HG03520 (cell line): ENCODE measurements around the gene OPCML.

ENCODE experiments used
- ATAC-seq: cut with Tn5 transposase; IDR thresholded peaks from one replicate; pipeline ENCODE4 v1.9.1; 2021; ENCODE audit warnings: mild to moderate bottlenecking, moderate library complexity; ENCODE audit not compliant: unreplicated experiment

OPCML gene

DNA sequence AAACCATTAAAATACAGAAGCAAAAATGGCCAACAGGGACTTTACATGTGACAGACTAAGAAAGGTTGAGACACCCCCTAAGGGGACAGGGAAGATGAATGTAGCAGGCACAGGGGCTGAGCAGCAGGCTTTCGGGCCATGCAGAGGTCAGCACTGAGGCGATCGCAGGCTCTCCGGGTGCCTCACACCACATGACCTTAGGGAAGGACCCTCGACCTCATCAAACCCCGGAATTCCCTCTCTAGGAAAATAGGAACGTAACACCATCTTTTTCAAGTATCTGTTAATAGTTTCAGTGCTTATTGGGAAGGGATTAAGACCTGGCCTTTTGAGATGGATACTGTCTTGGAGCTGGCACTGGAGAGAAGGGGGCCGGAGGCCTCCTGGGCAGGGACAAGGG lies 27.4 kb downstream of the OPCML start:
- ATAC-seq, result no peak

DNA sequence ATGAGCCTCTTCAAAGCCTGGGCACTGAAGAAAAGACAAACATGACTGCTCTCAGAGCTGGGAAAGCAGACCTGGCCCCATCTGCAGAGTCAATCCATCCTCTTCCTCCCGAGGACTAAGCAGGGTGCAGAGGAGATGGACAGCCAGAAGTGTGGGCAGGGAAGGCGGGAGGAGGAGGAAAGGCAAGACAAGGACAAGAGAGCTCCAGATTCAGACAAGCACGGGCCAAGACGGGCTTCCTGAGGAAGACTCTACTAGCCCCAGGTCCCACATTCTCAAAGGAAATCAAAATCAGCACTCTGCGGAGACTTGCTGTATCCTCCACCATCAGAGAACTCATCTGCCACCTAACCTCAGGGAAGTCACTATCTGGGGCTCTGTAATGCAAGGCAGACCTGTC lies 28.5 kb downstream of the OPCML start:
- ATAC-seq, result no peak

DNA sequence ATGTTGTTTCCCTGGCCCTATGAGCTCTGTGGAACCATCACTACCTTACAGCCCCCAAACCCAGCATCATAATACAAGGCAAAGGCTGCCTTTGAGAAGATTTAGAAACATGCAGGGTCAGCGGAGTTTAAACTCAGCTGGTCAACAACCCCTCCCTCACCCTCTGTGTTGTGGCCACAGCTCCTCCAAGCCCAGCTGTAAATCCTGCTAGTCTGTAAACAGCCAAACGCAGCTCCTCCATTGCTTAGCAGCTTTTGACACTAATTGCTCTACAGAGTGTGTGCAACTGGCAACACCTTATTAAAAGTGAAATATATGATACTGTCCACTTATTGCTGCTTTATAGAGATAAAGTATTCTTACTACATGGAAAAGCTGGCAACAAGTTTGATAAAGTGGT lies 29.1 kb downstream of the OPCML start:
- ATAC-seq, result no peak

DNA sequence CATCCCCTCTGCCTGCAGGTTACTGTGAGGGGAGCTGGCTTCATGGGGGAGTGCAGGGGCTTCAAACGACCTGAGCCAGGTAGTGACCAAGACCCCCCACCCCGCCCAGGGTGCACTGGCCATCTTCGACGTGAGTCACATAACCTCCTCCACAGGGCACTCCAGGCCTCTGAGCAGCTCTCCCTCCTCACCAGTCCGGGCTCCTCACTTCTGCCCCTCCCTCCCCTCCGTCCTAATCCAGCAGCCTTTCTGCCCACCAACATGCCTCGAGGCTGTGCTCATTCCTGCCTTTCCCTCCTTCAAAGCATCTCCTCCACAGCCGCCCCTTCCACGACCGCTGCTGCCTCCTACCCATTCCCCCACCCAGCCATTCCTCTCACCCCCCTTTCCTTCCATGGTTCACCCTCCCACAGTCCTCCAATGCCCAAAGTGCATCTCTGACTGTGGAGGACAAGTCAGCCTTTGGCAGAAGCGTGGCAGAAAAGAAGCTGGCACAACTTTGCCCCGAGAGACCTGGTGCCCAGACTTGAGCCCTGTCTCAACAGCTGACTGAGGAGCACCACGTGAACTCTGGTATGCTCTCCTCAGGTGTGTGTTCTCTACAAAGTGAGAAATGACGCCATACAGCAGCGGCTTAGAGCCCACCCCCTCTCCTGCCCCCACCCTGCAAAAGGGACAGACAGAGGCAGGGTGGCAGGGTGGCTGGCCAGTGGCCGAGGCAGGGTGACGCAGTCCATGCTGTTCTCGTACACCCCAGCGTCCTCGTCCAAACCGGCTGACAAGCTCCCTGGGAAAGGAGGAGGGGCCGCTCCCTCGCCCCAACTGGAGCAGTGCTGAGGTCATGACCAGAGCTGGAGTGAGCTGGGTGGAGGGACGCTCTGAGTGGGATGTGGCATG lies 30.4 kb downstream of the OPCML start:
- no peak for ATAC-seq

DNA sequence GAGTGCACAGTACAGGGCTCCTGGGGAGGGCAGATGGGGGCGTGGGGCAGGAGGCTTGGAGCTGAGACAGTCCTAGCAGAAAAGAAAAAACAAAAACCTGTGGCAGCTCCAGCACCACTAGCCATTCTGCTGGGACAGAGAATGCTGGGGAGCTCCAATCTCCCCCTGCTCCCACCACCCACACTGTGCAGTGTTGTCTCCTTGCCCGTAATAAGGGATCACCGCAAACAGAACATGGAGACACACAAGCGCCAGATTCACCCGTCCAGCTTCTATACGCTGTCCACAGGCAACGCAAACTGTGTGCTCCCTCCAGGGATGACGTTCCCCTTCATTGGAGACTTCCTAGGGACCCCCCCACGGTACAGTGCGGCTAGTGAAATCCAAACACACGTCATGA lies 31.4 kb downstream of the OPCML start:
- ATAC-seq, result no peak

DNA sequence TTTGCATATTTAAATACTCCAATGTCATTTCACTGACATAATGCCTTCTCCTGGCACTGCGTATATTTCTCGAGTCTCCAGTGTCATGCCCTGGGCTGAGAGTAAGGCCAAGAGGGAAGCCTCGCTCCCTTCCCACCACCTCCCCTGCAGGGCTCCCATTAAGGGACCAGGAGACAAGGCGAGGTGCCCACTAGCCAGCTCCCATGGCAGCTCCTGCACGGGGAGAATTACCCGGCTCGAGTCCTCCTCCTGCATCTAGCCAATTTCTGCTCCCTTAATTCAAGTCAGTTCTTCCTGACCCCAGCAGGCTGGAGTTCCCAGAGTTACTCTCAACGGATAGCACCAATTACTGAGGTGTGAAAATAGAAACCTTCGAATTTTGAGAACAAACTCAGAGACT lies 31.9 kb downstream of the OPCML start:
- no peak for ATAC-seq

DNA sequence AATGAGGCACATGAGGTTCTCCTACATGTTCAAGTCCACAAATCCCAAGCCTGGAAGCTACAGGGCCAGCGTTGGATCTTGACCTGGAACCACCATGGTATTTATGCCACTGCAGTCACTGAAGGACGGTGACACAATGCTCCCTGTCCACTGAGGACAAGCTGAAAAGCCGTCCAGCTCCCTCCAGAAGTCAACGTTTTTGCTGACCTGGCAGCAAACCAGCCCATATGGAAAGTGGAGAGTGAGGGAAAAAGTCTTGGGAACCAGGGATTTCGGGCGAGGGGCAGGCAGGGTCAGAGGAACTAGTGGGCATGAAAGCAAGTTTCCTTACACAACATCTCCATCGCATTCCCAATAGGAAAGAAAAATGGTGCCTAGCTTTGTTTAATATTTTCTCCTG lies 33.3 kb downstream of the OPCML start:
- no peak for ATAC-seq

DNA sequence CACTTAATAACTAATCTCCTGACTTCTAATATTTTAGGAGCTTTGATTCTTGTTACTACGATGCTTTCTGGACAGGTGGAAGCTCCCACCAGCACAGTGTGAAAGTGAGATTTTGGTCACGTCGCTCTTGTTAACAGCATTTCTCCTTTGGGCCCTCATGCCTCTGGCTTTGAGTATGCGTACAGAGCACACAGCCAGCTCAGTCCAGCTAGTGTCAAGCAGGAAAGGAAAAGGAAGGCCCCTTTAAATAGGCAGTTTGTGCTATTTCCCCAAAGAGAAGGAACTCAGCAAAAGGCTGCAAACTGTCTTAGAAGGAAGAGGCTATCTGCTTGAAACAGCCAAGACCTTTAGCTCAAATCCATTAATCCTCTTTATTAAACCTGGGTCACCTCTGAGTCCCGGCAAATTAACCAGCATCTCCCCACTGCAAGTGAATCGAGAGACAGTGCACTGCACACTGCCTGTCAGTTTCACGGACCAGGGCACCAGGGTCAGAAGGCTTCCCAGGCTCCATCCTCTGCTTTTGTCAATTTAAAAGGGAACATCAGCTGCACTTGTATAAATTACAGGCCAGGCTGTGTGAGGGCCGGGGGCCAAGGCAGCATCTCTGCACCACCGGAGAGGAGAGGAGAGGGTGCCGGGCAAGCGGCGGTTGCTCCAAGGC lies 34.7 kb downstream of the OPCML start:
- no peak for ATAC-seq

DNA sequence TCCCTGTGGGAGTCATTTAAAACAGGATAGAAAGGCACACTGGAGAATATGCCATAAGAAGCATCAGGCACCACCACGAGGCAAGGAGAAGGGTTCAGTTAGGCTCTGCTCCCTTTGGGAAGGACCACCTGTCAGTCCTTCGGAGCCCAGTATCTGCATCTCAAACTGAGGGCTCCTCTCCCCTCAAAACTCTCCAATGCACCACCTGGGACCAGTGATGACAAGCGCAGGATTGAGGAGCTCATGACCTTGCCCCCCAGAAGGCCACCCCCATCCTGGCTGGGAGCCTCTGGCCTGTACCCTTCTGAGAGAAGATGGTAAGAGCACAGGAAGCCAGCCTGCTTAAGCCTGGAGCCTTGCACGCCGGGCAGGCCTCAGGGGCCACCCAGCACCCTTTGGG lies 39.4 kb downstream of the OPCML start:
- no peak for ATAC-seq

DNA sequence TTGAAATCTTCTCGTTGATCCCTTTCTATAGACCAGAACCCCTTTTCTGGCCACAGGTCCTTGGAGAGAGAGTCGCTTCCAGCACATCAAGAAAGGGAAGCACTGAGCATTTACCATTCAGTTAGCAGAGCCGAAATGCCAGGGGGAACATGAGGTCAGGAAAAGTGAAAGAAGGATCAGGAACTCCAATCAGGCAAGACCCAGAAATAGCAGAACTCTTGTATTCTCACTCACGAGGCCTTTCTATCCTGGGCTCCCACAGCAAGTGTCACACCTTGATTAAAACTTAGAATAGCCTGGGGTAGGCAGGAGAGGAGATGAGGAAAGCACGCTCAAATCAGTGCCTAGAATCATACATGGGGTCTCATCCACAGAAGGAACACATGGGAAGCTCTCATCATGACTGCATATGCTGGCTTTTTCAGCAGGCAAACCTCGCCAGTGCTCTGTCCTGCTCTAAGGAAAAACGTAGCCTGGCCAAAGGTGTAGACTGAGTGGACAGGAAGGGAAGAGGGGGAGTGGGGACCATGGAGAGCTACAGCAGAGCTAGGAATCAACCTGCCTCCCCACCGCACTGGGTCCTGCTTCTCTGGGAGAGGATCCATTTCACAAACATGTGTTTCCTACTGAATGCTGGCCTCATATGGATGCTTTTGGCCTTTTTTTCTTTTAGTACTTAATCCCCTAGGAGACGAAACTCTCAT lies 40.5 kb downstream of the OPCML start:
- ATAC-seq, result no peak

DNA sequence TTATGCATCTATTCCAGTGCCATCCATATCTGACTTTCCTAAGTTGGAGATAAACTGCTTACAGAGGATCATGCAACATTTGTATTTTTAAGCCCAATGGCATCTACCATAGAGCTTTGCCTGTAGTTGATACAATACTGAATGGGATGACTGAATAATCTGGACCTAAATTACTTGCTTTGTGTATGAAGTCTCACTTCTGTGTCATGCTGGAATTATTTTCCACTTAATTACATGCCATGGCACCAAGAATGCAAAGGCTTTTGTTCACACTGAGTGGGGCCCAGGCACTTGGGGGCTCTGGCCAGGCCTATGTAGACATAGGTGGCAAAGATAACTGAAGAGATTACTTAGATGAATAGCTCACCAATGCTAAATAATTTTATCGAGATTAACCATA lies 51.6 kb downstream of the OPCML start:
- no peak for ATAC-seq

DNA sequence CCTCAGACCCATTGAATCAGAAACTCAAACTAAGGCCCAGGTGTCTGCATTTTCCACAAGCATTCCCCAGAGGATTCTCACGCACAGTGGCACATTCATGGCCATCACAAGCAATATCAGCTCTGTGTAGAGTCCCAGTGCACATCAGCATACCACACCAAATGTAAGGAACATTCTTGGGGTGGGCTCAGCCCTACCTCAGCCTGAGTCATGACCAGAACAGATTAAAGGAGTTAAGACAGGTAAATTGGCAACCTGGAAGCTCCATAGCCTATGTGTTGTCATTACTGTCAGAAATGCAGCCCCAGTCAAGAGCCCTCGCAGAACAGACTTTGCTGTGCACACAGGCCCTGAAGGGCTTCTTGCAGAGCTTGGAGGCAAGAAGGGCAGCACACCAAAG lies 53.1 kb downstream of the OPCML start:
- ATAC-seq, result no peak

DNA sequence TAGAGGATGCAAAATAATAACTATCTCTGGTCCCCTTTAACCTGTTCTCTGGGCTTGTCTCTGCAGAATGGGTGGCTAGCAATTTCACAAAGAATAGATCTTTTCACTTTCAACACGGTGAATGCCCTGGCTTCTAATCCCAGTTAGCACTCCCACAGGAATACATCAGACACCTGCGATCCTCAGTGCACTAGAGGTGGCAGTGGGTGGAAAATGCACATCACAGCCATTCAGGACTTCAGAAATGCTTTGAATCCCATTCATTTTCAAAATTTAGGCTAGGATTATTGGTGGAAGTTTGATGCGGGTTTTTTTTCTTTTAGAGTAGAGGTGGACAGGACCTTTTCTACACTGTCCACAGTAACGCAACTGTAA lies 55.1 kb downstream of the OPCML start:
- ATAC-seq, result no peak

DNA sequence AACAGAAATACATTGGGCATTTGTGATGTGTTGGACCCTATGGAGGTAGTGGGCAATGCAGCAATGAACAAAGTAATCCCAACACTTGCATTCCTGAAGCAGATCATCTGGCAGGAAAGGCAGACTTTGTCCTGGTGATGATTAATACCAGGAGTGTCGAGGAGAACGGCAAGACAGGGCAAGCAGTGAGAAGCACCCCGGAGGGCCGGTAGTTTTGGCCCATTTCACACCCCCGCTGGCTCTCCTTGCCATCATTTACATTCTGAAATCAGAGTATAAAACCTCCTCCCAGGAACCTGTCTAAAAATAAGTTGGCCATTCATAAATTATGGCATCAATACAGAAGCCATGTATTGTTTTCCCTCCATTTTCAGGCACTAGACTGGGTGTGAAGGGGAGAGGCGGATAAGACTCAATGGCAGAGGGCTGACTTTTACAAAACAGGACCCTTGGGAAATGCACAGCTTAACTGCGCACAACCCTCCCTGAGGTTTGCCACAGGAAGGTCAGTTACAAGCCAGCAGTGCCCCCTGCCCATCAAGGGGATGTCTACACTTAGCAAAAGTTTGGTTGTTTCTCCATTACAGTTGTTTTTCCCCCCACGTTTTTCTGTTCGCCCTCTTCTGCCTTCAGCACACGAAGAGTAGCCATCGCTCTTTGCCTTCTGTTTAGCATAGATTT lies 55.6 kb downstream of the OPCML start:
- no peak for ATAC-seq

DNA sequence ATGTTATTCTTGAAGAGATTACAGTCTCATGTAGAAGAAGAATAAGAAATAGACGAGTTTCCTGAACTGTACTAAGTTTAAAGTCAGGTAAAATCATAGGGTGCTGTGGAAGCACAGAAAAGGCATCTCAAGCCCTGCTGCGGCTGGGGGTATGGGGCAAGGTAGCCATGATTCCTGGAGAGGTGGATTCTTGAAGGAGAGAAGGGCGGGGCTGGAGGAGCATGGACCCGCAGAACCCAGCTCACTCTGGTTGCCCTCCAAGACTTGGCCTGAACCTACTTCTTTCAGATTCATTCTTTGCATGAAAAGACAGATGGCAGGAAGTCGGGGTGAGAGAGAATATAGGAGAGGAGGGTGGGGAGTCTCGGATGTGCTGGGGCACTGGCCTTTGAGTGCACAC lies 57.8 kb downstream of the OPCML start:
- no peak for ATAC-seq

DNA sequence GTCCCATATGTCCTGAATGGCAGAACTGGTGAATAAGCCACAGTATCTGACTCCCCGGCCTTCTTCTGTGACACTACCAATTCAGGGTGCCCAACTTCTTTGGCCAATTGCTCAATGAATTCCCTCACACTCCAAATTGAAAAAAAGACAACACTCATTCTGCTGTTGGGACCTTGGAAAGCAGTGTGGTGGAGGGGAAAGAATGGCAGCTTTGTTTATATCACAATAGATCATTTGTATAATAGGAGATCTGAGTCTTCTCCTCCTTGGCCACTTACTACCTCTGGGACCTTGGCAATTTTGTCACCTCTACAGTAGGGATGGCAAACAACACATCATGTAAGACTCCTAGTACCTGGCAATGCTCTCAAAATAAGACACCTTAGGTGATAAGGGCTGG lies 64.6 kb downstream of the OPCML start:
- ATAC-seq, result no peak

DNA sequence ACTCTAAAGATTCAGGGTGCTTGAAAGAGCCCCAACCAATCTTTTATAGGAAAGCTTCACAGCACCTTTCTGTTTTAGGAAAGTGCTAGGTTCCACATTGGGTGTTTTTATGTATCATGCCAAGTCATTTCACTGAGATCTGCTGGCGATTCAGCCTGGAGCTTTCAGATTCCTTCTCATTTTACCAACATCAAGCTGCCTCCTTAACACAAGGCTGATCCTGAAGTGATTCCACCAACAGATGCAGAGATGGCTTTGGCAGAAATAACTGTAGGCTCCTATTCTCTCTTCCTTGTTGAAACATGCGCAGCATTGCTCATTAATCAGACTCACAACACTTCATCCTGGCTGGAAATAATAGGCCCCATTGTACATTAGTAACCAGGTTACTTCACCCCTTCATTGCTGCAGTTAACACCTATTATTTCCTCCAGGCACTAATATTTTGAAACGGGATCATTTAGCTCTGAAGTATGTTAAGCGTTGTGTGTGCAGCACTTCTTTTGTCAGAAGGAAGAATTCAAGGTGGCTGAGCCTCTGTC lies 89.0 kb downstream of the OPCML start:
- no peak for ATAC-seq

DNA sequence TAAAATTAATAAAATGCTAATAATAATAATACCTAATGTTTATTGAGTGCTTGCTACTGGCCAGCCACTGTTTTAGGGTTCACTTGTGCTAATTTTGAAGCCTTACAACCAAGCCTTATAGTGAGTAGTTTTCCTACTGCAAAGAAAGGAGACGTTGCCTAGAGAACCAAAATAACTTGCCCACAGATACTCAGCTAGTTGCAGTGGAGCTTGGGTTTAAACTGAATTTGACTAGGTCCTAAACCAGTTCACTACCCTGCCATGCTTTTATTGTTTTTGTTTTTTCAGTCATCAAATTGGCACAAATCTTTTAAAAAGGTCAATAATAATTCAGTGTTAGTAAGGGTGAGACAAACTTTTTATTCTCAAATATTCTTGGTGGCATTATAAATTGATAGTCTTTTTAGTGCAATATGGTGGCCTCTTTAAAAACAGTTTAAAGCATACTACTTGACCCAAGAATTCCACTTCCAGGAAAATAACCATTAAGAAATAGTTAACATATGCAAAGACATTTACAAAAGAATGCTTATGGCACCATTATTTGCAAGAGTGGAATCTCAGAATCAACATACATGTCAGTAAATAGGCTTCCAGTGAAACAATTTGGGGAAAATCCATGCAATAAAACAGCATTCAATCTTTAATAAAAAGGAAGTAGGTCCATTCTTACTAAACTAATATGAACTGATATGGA lies 90.2 kb downstream of the OPCML start:
- ATAC-seq, result no peak

DNA sequence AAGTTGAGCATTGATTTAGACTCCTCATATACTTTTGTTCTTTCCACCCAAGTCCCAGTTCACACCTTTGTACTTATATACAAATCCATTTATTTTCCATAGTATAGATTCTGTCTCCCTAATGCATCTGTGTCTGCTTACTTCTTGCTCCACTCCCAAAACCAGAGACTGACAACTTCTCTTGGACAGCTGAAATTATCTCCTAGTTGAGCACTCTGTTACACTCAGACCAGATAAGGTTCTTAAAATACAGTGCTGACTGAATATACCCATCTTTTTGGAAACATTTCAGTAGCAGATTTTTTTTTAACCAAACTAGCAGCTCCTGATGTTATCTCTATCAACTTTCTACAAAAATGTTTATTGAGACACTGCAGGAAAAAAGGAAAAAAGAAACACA lies 106.3 kb downstream of the OPCML start:
- ATAC-seq, result no peak

DNA sequence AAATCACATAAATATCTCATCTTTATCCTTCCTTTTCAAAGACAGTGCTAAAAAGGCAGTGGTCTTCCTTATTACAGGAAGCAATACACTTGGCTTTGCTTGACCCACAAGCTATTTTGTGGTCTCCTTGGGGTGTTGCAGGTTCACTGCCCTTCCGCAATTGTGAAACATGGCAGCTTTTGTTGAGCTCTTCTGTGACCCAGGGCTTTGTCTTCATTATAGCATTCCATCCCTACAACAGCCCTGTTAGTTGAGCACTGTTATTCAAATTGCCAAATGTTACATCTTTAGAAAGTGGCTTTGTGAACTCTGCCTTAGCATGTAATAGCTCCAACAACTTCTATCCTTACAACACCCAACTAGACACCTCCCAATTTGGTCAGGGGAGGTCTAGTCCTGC lies 107.1 kb downstream of the OPCML start:
- no peak for ATAC-seq

DNA sequence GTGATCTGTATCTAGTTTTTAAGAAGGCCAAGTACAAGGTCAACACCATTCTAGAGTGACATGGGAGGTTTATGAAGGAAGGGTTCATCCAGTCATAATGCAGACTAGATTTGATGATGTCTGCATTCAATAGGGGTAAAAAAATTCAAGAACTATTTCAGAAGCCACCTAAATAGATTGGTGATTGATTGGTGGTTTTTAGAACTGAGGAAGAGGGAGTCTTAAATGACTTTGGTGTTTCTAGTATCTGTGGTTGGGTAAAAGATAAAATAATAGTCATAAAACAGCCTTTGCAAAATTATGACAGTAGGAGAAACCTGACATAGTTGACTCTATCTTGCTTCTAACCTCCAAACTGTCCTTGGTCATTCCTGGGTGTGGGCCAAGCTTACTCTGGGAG lies 114.1 kb downstream of the OPCML start:
- no peak for ATAC-seq
